H4 (cell line): ENCODE results near the gene PM20D1. TPM values are rescaled to one million over a fixed set of nuclear protein-coding genes. Genes with fewer than 3 reads are reported as not detected.
"Not testable (repeated sequence)": the region's sequence is repeated elsewhere in the genome, so short reads cannot be mapped to it uniquely, and the experiment has no call there.

Source experiments
- DNase-seq: peaks from one replicate; pipeline ENCODE4 v3.0.0-alpha.2; 2015; ENCODE audit warnings: low spot score
- total RNA-seq: library from RNA; depleted of rRNA; stranded (reverse); fragments of >200 nt; shearing (Covaris generic); gene quantifications from 2 replicates; pipeline ENCODE4 v1.2.3, GENCODE V29; 2014

Gene PM20D1
- total RNA-seq, 1 experiment from 2014 or later, result not detected

GRCh38 chr1:205840146-205840923 lies 9.6 kb downstream of the PM20D1 start:
- no peak for DNase-seq

GRCh38 chr1:205837382-205837970 lies 12.5 kb downstream of the PM20D1 start:
- DNase-seq, result no peak

- DNase-seq, result no peak
Measured at GRCh38 chr1:205834751-205835150, 15.2 kb downstream of the PM20D1 start.

GRCh38 chr1:205832326-205832751 lies 17.6 kb downstream of the PM20D1 start:
- no peak for DNase-seq

- DNase-seq, result no peak
Measured at GRCh38 chr1:205827623-205828022, 22.3 kb downstream of the PM20D1 start.

GRCh38 chr1:205826995-205827394 lies 22.9 kb downstream of the PM20D1 start:
- no peak for DNase-seq

GRCh38 chr1:205826016-205826806 lies 23.7 kb downstream of the PM20D1 start:
- DNase-seq, result no peak

- DNase-seq, result no peak
Measured at GRCh38 chr1:205824180-205824579, 25.8 kb downstream of the PM20D1 start.

- not testable (repeated sequence) for DNase-seq
Measured at GRCh38 chr1:205823260-205823659, 26.7 kb downstream of the PM20D1 start.

GRCh38 chr1:205822397-205822796 lies 27.5 kb downstream of the PM20D1 start:
- no peak for DNase-seq

- no peak for DNase-seq
Measured at GRCh38 chr1:205817988-205818387, 31.9 kb downstream of the PM20D1 start.

- no peak for DNase-seq
Measured at GRCh38 chr1:205817364-205817763, 32.6 kb downstream of the PM20D1 start.

- no peak for DNase-seq
Measured at GRCh38 chr1:205813755-205814058, 36.2 kb downstream of the PM20D1 start.

- DNase-seq, result peak; percentile 86
Measured at GRCh38 chr1:205812878-205813754, 36.8 kb downstream of the PM20D1 start, which contains the start of gene SLC41A1. SLC41A1 (minus strand) TSS chr1:205813198; CDS start chr1:205810441, 2,757 bp downstream.

GRCh38 chr1:205812271-205812877 lies 37.6 kb downstream of the PM20D1 start:
- DNase-seq, result no peak

GRCh38 chr1:205811660-205812059 lies 38.3 kb downstream of the PM20D1 start:
- no peak for DNase-seq

- DNase-seq, result no peak
Measured at GRCh38 chr1:205810448-205811157, 39.3 kb downstream of the PM20D1 start.

GRCh38 chr1:205809942-205810345 lies 40.0 kb downstream of the PM20D1 start:
- DNase-seq, result no peak

GRCh38 chr1:205809469-205809868 lies 40.5 kb downstream of the PM20D1 start:
- no peak for DNase-seq

GRCh38 chr1:205805082-205805711 lies 44.7 kb downstream of the PM20D1 start:
- DNase-seq, result no peak
